Raji (cell line): ENCODE results near the gene DAG1.

ENCODE experiments used
- POLR2A ChIP-seq: IDR thresholded peaks from 2 replicates; pipeline ENCODE4 v1.6.1; 2011; ENCODE audit warnings: low read depth, low read length, control low read depth; ENCODE audit not compliant: insufficient read depth

DAG1 gene

GRCh38 chr3:49553692-49554632, 83.9 kb downstream of the DAG1 start, which contains the start of gene BSN:
Gene BSN, plus strand, starts transcription at chr3:49554477. Its CDS starts 126 bp downstream, at chr3:49554603.
- peak; percentile 70 for TF ChIP-seq POLR2A

GRCh38 chr3:49554633-49555265, 84.7 kb downstream of the DAG1 start:
- no peak for TF ChIP-seq POLR2A

- TF ChIP-seq POLR2A, result no peak
Observed at GRCh38 chr3:49556500-49557275, 86.6 kb downstream of the DAG1 start.

- TF ChIP-seq POLR2A, result no peak
Observed at GRCh38 chr3:49563040-49563578, 93.0 kb downstream of the DAG1 start.

GRCh38 chr3:49563766-49564165, 93.7 kb downstream of the DAG1 start:
- TF ChIP-seq POLR2A, result no peak

GRCh38 chr3:49566312-49566711, 96.2 kb downstream of the DAG1 start:
- TF ChIP-seq POLR2A, result no peak

- TF ChIP-seq POLR2A, result no peak
Observed at GRCh38 chr3:49567406-49567805, 97.3 kb downstream of the DAG1 start.

GRCh38 chr3:49568965-49569364, 98.9 kb downstream of the DAG1 start:
- TF ChIP-seq POLR2A, result no peak

GRCh38 chr3:49570028-49570654, 100.1 kb downstream of the DAG1 start:
- TF ChIP-seq POLR2A, result no peak

GRCh38 chr3:49582177-49582576, 112.1 kb downstream of the DAG1 start:
- TF ChIP-seq POLR2A, result no peak
